IPS-18a (cell line): ENCODE measurements around the gene HSPB8.

Experiments used
- H3K27ac ChIP-seq: one replicate; pipeline ENCODE4 v1.5.1; 2013; ENCODE audit warnings: low read length
- H3K27me3 ChIP-seq: one replicate; pipeline ENCODE4 v1.6.1; 2013; ENCODE audit warnings: mild to moderate bottlenecking, low read length; ENCODE audit not compliant: control insufficient read depth, insufficient read depth
- H3K36me3 ChIP-seq: one replicate; pipeline ENCODE4 v1.6.1; 2013; ENCODE audit warnings: low read depth, low read length; ENCODE audit not compliant: control insufficient read depth
- H3K4me1 ChIP-seq: one replicate; pipeline ENCODE4 v1.6.1; 2013; ENCODE audit warnings: low read depth, low read length; ENCODE audit not compliant: control insufficient read depth
- H3K4me3 ChIP-seq: one replicate; pipeline ENCODE4 v1.5.1; 2013; ENCODE audit warnings: low read length
- H3K9ac ChIP-seq: one replicate; pipeline ENCODE4 v1.6.1; 2013; ENCODE audit warnings: mild to moderate bottlenecking, low read length, moderate library complexity
- H3K9me3 ChIP-seq: one replicate; pipeline ENCODE4 v1.6.1; 2013; ENCODE audit warnings: low read depth, low read length; ENCODE audit not compliant: control insufficient read depth

The HSPB8 gene

DNA sequence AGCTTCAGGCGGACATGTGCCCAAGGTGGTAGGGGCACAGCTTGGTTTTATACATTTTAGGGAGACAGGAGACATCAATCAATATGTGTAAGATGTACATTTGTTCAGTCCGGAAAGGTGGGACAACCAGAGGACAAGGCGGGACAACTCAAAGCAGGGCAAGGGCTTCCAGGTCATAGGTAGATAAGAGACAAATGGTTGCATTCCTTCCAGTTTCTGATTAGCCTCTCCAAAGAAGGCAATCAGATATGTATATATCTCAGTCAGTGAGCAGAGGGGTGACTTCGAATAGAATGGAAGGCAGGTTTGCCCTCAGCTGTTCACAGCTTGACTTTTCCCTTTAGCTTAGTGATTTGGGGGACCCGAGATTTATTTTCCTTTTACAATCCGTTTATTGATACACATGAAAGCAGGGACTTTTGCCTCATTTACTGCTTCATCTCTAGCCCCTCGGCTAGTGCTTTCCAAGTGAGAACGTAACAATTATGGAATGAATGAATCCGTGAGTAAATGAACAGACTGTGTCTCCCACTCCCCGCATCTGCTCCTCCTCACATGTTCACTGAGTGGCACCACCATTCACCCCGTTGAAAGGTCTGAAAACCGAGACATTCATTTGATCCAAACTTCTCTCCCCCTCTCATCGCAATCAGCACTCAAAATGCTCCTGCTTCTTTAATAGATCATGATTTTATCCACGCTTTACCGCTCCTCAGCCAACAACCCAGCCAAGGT lies 6.9 kb upstream of the HSPB8 start:
- Histone ChIP-seq H3K4me3 (no peak overlapping the region), H3K27me3 (no peaks in the 10 kb centered on the region), H3K9me3 (no peaks in the 10 kb centered on the region), H3K4me1 (peaks cover 9% of the 10 kb centered on the region), H3K36me3 (no peaks in the 10 kb centered on the region), H3K27ac (no peak overlapping the region), H3K9ac (no peak overlapping the region)

DNA sequence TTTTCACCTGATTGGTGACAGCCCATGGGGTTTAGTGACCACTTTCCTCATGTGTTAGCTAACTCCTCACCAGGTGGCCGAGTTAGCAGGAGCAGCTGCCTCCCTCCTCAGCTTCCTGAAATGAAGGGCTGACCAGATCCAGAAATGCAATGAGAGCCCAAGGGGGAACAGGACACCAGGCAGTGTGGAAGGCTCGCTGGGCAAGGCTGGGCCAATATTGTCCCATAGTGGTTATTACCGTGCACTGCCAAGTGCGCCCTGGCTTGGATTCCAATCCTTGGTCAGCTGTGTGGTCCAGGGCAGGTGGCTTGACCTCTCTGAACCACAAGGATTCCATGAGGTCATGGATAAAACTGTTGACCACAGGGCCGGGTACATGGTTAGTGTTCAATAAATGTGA lies 3.6 kb upstream of the HSPB8 start:
- H3K9ac ChIP-seq, result no peak overlapping the region

DNA sequence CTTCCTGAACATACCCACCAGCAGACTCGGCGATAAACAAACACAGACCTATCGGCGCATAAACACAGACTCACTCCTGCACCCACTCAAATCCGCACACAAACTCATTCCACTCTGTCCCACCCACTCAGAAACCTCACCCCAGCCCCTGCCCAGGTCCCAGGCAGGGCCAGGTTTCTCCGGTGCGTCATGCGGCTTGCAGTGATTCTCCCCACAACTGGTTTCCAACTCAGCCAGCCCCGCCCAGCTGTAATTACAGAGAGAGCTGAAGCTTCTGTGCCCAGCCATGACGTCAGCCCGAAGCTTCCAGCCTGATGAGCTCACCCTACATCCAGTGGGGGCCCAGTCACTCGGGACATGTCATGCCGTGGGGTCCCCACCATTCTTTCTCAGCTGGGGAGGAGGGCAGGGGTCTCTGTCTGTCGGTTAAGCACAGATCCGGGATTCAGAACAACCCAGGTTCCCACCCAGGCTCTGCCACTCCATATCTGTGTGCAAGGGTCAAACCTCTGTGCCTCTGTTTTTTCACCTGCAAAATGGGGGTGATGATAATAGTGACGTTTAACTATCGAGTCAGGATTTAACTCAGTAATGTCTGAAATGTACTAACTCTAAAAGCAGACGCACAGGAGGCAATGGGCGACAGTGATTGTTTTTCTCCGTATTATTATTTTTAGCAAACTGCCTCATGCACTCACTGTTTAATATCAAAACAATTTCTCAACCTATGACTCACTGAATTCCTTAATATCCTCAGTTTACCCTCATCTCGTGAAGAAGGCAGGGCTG lies 2.3 kb upstream of the HSPB8 start:
- no peak overlapping the region for H3K4me3 ChIP-seq
- no peaks in the 10 kb centered on the region for H3K9me3 ChIP-seq
- no peaks in the 10 kb centered on the region for H3K27me3 ChIP-seq
- H3K9ac ChIP-seq, result no peak overlapping the region
- peaks cover 44% of the 10 kb centered on the region for H3K4me1 ChIP-seq
- H3K27ac ChIP-seq, result no peak overlapping the region
- H3K36me3 ChIP-seq, result no peaks in the 10 kb centered on the region

More for the DNA sequence above, 3.6 kb upstream of the HSPB8 start:
- no peaks in the 10 kb centered on the region for H3K9me3 ChIP-seq
- H3K36me3 ChIP-seq, result no peaks in the 10 kb centered on the region
- H3K4me1 ChIP-seq, result peaks cover 30% of the 10 kb centered on the region
- no peak overlapping the region for H3K27ac ChIP-seq
- H3K27me3 ChIP-seq, result no peaks in the 10 kb centered on the region
- no peak overlapping the region for H3K4me3 ChIP-seq

DNA sequence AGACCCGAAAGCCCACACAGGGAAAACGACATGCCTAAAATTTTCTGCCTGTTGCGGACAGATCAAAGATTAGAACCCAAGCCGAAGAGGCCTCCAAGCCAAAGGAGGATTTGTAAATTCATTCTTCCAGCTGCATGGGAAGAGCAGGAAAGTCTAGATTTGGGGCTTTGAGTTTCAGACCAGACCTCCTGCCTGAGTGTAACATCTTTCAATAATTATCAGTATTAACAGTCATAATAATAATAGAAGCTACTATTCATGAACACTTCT lies 1.7 kb upstream of the HSPB8 start:
- Histone ChIP-seq H3K27ac (no peak overlapping the region), H3K27me3 (no peaks in the 10 kb centered on the region), H3K4me3 (no peak overlapping the region), H3K36me3 (no peaks in the 10 kb centered on the region), H3K9ac (no peak overlapping the region), H3K4me1 (peaks cover 44% of the 10 kb centered on the region), H3K9me3 (no peaks in the 10 kb centered on the region)

DNA sequence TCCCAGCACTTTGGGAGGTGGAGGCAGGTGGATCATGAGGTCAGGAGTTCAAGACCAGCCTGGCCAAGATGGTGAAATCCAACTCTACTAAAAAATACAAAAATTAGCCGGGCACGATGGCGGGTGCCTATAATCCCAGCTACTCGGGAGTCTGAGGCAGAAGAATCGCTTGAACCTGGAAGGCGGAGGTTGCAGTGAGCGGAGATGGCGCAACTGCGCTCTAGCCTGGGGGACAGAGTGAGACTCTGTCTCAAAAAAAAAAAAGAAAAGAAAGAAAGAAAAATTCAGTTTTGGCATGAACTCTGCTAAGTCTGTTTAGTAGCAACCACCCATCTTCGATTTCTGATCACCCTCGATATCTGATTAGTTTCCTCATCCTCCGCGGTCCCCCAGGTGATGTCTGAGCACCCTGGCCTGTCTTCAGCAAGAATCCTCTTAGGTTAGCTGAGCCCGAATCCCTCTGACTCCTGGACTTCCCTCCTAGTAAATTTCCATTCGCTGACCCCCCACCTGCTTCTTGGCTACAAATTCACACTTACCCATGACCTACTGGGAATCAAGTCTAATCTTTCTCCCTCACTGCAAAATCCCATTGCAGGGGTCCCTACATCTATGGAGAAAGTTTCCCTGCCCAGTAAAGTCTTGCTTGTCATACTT lies 879 bp upstream of the HSPB8 start:
- no peaks in the 10 kb centered on the region for H3K36me3 ChIP-seq
- H3K4me3 ChIP-seq, result no peak overlapping the region
- H3K9ac ChIP-seq, result no peak overlapping the region
- peaks cover 44% of the 10 kb centered on the region for H3K4me1 ChIP-seq
- no peaks in the 10 kb centered on the region for H3K9me3 ChIP-seq
- H3K27me3 ChIP-seq, result no peaks in the 10 kb centered on the region
- H3K27ac ChIP-seq, result no peak overlapping the region

DNA sequence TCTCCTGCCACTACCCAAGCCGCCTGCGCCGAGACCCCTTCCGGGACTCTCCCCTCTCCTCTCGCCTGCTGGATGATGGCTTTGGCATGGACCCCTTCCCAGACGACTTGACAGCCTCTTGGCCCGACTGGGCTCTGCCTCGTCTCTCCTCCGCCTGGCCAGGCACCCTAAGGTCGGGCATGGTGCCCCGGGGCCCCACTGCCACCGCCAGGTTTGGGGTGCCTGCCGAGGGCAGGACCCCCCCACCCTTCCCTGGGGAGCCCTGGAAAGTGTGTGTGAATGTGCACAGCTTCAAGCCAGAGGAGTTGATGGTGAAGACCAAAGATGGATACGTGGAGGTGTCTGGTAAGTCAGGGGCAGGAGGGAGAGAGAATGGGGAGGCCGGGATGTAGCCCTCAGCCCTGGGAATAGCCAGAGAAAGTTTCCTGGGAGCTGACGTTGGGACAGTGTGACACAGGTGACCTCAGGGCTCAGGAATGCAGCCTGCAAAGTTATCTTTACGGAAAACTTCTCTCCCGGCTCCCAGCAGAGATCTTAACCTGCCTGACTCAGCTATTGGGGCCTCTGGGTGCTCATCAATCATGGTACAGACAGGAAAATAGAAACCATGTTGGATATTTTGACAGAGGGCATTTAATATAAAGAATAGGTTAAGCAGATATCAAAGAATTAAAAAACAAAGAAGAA lies 747 bp downstream of the HSPB8 start:
- H3K27me3 ChIP-seq, result no peaks in the 10 kb centered on the region
- no peak overlapping the region for H3K9ac ChIP-seq
- peaks cover 44% of the 10 kb centered on the region for H3K4me1 ChIP-seq
- no peaks in the 10 kb centered on the region for H3K9me3 ChIP-seq
- H3K36me3 ChIP-seq, result no peaks in the 10 kb centered on the region
- H3K27ac ChIP-seq, result no peak overlapping the region
- peak overlapping the region; percentile 48 for H3K4me3 ChIP-seq

DNA sequence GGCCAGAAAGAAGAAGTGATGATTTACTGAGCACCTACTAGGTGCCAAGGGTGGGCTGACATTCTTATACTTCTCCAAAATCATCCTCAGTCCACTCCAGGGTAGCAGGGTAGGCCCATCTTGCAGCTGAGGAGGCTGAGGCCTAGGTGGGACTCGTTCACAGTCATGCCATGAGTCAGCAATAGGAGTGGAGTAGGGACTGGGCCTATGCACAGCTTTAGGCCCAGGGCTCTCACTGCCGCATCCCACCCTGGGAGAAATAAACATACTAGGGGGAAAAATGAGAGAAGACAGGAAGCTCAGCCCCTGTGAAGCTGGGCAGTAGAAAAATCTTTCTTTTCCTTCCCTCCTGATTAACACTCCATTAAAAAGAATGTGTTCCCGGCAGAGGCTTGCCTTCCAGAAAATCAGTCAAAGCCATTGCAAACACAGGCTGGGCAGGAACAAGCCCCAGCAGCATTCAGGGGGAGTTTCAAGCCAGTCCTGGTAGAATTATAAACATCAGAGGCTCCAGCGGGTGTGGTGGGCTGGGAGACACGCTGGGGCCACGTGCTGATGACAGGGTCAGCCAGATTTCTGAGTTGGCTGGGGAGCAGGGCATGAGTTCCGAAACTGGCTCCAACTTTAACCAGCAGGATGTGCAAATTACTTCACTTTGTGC lies 1.8 kb downstream of the HSPB8 start:
- peak overlapping the region; percentile 22 for H3K4me3 ChIP-seq
- H3K27me3 ChIP-seq, result no peaks in the 10 kb centered on the region
- H3K27ac ChIP-seq, result no peak overlapping the region
- peak overlapping the region; percentile 24 for H3K9ac ChIP-seq
- H3K4me1 ChIP-seq, result peaks cover 44% of the 10 kb centered on the region
- no peaks in the 10 kb centered on the region for H3K9me3 ChIP-seq
- H3K36me3 ChIP-seq, result no peaks in the 10 kb centered on the region

DNA sequence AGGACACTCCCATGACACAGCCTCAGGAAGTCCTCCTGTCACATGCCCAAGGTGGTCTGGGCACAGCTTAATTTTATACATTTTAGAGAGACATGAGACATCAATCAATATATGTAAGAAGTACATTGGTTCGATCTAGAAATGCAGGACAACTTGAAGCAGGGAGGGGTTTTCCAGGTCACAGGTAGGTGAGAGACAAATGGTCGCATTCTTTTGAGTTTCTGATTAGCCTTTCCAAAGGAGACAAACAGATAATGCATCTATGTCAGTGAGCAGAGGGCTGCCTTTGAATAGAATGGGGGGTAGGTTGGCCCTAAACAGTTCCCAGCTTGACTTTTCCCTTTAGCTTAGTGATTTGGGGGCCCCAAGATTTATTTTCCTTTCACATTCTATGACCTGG lies 2.5 kb downstream of the HSPB8 start:
- H3K9me3 ChIP-seq, result no peaks in the 10 kb centered on the region
- H3K4me1 ChIP-seq, result peaks cover 41% of the 10 kb centered on the region
- peak overlapping the region; percentile 22 for H3K4me3 ChIP-seq
- no peaks in the 10 kb centered on the region for H3K27me3 ChIP-seq
- peak overlapping the region; percentile 24 for H3K9ac ChIP-seq
- no peaks in the 10 kb centered on the region for H3K36me3 ChIP-seq
- H3K27ac ChIP-seq, result no peak overlapping the region

DNA sequence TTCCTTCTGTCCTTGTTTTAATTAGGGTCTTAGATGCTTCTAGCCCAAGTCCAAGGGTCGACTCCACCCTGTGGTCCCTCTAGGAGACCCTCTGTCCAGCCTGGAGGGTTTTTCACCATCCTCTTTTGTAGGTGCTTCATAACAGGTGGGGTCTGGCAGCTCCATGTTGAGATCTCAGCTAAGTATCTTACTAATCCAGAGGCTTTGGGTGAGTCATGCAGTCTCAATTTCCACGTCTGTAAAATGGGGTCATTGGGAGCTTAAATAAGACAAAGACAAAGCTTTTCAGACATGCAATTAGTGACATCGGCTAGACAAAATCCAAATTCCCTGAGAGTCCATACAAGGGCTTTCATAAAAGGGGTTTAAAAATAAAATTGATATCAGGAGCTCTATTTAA lies 3.2 kb downstream of the HSPB8 start:
- no peak overlapping the region for H3K4me3 ChIP-seq
- no peaks in the 10 kb centered on the region for H3K27me3 ChIP-seq
- H3K27ac ChIP-seq, result no peak overlapping the region
- peaks cover 40% of the 10 kb centered on the region for H3K4me1 ChIP-seq
- H3K9ac ChIP-seq, result no peak overlapping the region
- no peaks in the 10 kb centered on the region for H3K9me3 ChIP-seq
- no peaks in the 10 kb centered on the region for H3K36me3 ChIP-seq

DNA sequence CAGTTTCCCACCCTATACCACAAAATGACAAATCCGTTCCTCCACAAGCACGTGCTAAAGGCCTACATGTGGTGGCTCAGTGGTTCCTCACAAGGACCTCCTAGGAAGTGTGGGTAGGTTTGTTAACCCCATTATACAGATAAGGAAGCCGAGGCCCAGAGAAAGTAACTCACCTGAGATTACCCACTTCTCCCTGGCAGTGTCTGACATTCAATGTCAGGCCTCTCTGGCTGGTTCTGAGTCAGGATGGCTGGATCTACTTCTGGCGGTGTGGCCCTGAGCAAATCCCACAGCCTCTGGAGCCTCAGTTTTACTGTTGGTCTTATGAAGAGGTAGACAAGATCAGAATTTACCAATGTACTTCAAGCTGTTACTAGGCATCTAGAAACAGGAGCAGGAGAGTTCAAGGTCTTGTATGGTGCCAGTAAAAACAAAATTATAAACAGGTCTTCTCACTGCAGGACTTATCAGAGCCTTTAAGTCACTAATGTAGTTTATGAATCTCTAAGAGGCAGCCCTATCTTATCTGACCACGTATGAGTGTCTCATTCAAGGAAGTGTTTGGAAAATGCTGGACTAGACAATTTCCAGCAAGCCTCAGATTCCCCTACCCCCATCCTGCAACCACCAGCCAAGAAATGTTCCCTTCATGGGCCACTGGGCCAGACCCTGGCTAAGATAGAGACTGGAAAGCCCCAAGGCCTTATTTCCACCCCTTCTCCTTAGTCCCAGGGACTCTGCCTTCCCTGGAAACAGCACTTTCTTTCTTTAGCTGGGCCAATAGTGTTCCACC lies 4.2 kb downstream of the HSPB8 start:
- Histone ChIP-seq H3K36me3 (no peaks in the 10 kb centered on the region), H3K9me3 (no peaks in the 10 kb centered on the region), H3K4me1 (peaks cover 39% of the 10 kb centered on the region), H3K9ac (no peak overlapping the region), H3K27ac (no peak overlapping the region), H3K27me3 (no peaks in the 10 kb centered on the region), H3K4me3 (no peak overlapping the region)
